ENCODE results near the gene SEC23B.

GRCh38 chr20:18527339-18527738 lies 19.6 kb downstream of the SEC23B start:
- TF ChIP-seq CTCF (conservative IDR thresholded peaks at IDR 0.05): no peak
- TF ChIP-seq ZFX (IDR thresholded peaks at IDR 0.05): no peak
